OCI-LY7 (cell line): ENCODE results near the gene ZNF780B. TPM values are rescaled to one million over a fixed set of nuclear protein-coding genes. Genes with fewer than 3 reads are reported as not detected.

Source experiments
- BruUV-seq: library from RNA; stranded (reverse); fragments of 400-500 nt; replicated peaks from 2 replicates; lab custom pipeline; 2021; lab: Mats Ljungman, UMichigan
- CTCF ChIA-PET: fragments of 300-600 bp; sonication (Branson Sonifier 250); formaldehyde crosslinking; loops from one replicate; lab custom pipeline; 2022; ENCODE audit warnings: antibody characterized with exemption; ENCODE audit not compliant: unreplicated experiment; lab: Charles Lee
- POLR2A ChIA-PET: fragments of 300-600 bp; sonication (Branson Sonifier 250); formaldehyde crosslinking; loops from one replicate; lab custom pipeline; 2022; ENCODE audit warnings: antibody characterized with exemption; lab: Charles Lee
- DNase-seq: peaks from one replicate; pipeline ENCODE4 v3.0.0-alpha.2; 2015; ENCODE audit warnings: low spot score
- H2AFZ ChIP-seq: fragments of 200-600 bp; sonication (generic), shearing (Covaris generic); 2 replicates; pipeline ENCODE4 v1.6.1; 2014; ENCODE audit warnings: mild to moderate bottlenecking, antibody characterized with exemption, low read length, moderate library complexity
- H3K27ac ChIP-seq: fragments of 200-600 bp; sonication (generic); 2 replicates; pipeline ENCODE4 v1.5.1; 2014; ENCODE audit warnings: mixed run types, low read depth, mild to moderate bottlenecking, moderate library complexity, low read length, inconsistent platforms; ENCODE audit not compliant: poor library complexity, severe bottlenecking
- H3K36me3 ChIP-seq: fragments of 200-600 bp; sonication (generic); 2 replicates; pipeline ENCODE4 v1.6.1; 2014; ENCODE audit warnings: mild to moderate bottlenecking, antibody characterized with exemption, low read length, moderate library complexity, mixed read lengths; ENCODE audit not compliant: insufficient read depth
- H3K4me1 ChIP-seq: fragments of 200-600 bp; sonication (generic); 2 replicates; pipeline ENCODE4 v1.5.1; 2014; ENCODE audit warnings: mild to moderate bottlenecking, low read length; ENCODE audit not compliant: insufficient read depth, poor library complexity, severe bottlenecking
- H3K4me2 ChIP-seq: fragments of 200-600 bp; sonication (generic); 2 replicates; pipeline ENCODE4 v1.6.1; 2014; ENCODE audit warnings: mild to moderate bottlenecking, low read length
- H3K4me3 ChIP-seq: fragments of 200-600 bp; sonication (generic); 2 replicates; pipeline ENCODE4 v1.5.1; 2014; ENCODE audit warnings: mild to moderate bottlenecking, low read depth, low read length; ENCODE audit not compliant: poor library complexity, severe bottlenecking
- H3K79me2 ChIP-seq: fragments of 200-600 bp; sonication (generic); 2 replicates; pipeline ENCODE4 v1.6.1; 2016; ENCODE audit warnings: low read depth, mild to moderate bottlenecking, low read length, moderate library complexity, mixed read lengths; ENCODE audit not compliant: insufficient read depth
- H3K9me2 ChIP-seq: fragments of 200-600 bp; sonication (generic); 2 replicates; pipeline ENCODE4 v1.6.1; 2016; ENCODE audit warnings: mild to moderate bottlenecking, low read length, mixed read lengths; ENCODE audit not compliant: insufficient read depth
- H3K9me3 ChIP-seq: fragments of 200-600 bp; sonication (generic); 2 replicates; pipeline ENCODE4 v1.6.1; 2014; ENCODE audit warnings: mild to moderate bottlenecking, mixed run types, low read length, mixed read lengths
- H4K20me1 ChIP-seq: fragments of 200-600 bp; sonication (generic); 2 replicates; pipeline ENCODE4 v1.6.1; 2014; ENCODE audit warnings: mild to moderate bottlenecking, antibody characterized with exemption, low read length, moderate library complexity, mixed read lengths; ENCODE audit not compliant: insufficient read depth
- EZH2phosphoT487 ChIP-seq: fragments of 200-600 bp; sonication (generic); IDR thresholded peaks from 2 replicates; pipeline ENCODE4 v1.6.1; 2018; ENCODE audit warnings: low read depth, borderline replicate concordance, mild to moderate bottlenecking, mixed run types, antibody characterized with exemption, low read length, moderate library complexity, mixed read lengths
- intact Hi-C: fragments of 100-400 bp; cut with micrococcal nuclease; formaldehyde crosslinking; loops from one replicate; pipeline ENCODE4 v1.10.0; 2022; ENCODE audit not compliant: unreplicated experiment
- total RNA-seq, 2 experiments: library from RNA; depleted of rRNA in 1 of 2; stranded (reverse); fragments of >200 nt in 1 of 2; shearing (Covaris generic) in 1 of 2; gene quantifications; 2 replicates each; pipeline ENCODE4 v1.2.3, GENCODE V29; 2014 to 2022
- TF ChIP-seq, protein P1 (sequence below): fragments of 200-600 bp; sonication (generic); conservative IDR thresholded peaks from 2 replicates; pipeline ENCODE4 v1.5.1; 2014; ENCODE audit warnings: mild to moderate bottlenecking, antibody characterized with exemption, low read length, moderate library complexity, mixed read lengths

Gene ZNF780B
- total RNA-seq, 2 experiments from 2014 or later: 27.5 to 27.9 TPM

DNA sequence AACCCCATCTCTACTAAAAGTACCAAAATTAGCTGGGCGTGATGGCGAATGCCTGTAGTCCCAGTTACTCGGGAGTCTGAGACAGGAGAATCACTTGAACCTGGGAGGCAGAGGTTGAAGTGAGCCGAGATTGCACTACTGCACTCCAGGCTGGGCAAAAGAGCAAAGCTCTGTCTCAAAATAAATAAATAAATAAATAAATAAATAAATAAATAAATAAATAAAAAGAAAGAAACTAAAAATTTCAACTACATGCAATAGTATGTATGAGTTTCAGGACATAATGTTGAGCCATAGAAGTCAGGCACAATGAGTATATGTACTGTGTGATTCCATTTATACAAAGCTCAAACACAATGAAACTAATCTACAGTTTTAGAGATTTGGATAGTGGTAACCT, 47.6 kb upstream of the ZNF780B start:
- intact Hi-C loops: no loop called here
- DNase-seq: no peak
- Histone ChIP-seq H3K9me3 (no peaks in the 10 kb centered on the region), H3K36me3 (no peaks in the 10 kb centered on the region), H4K20me1 (no peaks in the 10 kb centered on the region), H3K4me3 (no peak overlapping the region), H3K9me2 (no peaks in the 10 kb centered on the region), H3K27ac (no peak overlapping the region), H2AFZ (no peak overlapping the region), H3K4me1 (no peaks in the 10 kb centered on the region), H3K4me2 (no peak overlapping the region), H3K79me2 (no peaks in the 10 kb centered on the region)
- no TSS peak for BruUV-seq
- POLR2A ChIA-PET: interaction anchor here (1.2 kb wide), 1 partner anchor 13 kb away, joined by 3 read pairs; the partner anchor contains the start of gene ZNF780A
- CTCF ChIA-PET: no interaction called here
- TF ChIP-seq, protein P1, sequence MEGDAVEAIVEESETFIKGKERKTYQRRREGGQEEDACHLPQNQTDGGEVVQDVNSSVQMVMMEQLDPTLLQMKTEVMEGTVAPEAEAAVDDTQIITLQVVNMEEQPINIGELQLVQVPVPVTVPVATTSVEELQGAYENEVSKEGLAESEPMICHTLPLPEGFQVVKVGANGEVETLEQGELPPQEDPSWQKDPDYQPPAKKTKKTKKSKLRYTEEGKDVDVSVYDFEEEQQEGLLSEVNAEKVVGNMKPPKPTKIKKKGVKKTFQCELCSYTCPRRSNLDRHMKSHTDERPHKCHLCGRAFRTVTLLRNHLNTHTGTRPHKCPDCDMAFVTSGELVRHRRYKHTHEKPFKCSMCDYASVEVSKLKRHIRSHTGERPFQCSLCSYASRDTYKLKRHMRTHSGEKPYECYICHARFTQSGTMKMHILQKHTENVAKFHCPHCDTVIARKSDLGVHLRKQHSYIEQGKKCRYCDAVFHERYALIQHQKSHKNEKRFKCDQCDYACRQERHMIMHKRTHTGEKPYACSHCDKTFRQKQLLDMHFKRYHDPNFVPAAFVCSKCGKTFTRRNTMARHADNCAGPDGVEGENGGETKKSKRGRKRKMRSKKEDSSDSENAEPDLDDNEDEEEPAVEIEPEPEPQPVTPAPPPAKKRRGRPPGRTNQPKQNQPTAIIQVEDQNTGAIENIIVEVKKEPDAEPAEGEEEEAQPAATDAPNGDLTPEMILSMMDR: no peak
- no peak for TF ChIP-seq EZH2phosphoT487

DNA sequence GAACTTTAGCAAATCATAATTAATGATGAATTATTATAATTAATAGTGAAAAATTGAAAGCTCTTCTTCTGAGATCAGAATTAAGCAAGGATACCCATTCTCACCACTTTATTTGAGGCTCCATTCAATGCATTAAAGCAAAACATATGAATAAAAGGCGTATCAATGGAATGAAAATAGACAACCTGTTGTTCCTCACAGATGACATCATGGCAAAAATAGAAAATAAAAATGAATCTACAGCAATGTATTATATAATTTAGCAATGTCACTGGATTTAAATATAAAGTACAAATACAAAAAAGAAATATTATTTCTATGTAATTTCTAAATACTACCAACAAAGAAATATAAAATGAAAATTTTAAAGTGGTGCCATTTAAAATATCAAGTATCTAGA, 45.8 kb upstream of the ZNF780B start:
- no peaks in the 10 kb centered on the region for H3K9me3 ChIP-seq
- H4K20me1 ChIP-seq: no peaks in the 10 kb centered on the region
- BruUV-seq: no TSS peak
- ChIA-PET POLR2A (no interaction called here), CTCF (no interaction called here)
- TF ChIP-seq EZH2phosphoT487: no peak
- TF ChIP-seq, protein P1: no peak
- no peak overlapping the region for H3K27ac ChIP-seq
- H2AFZ ChIP-seq: no peak overlapping the region
- no peak overlapping the region for H3K4me3 ChIP-seq
- no peaks in the 10 kb centered on the region for H3K36me3 ChIP-seq
- H3K79me2 ChIP-seq: no peaks in the 10 kb centered on the region
- H3K4me2 ChIP-seq: no peak overlapping the region
- no peaks in the 10 kb centered on the region for H3K9me2 ChIP-seq
- DNase-seq: no peak
- no peaks in the 10 kb centered on the region for H3K4me1 ChIP-seq
- intact Hi-C loops: no loop called here

DNA sequence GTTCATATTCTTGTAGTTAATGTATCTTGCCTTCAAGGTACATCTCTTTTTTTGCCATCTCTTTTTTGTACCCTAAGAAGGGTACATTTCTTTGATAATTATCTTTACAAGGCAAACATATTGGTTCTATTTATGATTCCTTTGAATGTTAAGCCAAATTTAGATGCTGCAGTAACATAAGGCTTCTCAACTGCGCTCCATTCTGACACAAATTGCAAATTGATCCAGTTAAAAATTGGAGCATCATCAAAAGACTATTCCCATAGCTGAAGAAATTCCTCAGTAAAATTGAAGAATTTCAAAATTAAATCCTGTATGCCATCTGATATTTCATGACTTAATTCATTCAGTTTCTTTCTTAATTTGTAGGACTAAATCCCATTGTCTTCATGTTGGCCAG, 37.4 kb upstream of the ZNF780B start:
- Histone ChIP-seq H3K27ac (no peak overlapping the region), H3K36me3 (peaks cover 4% of the 10 kb centered on the region; the same call in 1 of the 2 replicates), H3K4me2 (no peak overlapping the region), H3K4me3 (no peak overlapping the region), H3K9me2 (no peaks in the 10 kb centered on the region), H2AFZ (no peak overlapping the region), H4K20me1 (no peaks in the 10 kb centered on the region), H3K9me3 (peaks cover 7% of the 10 kb centered on the region; the same call in 1 of the 2 replicates), H3K4me1 (peaks cover 14% of the 10 kb centered on the region), H3K79me2 (peaks cover 11% of the 10 kb centered on the region; the same call in 1 of the 2 replicates)
- TF ChIP-seq, protein P1: no peak
- no peak for TF ChIP-seq EZH2phosphoT487
- DNase-seq: no peak
- intact Hi-C loops: no loop called here
- BruUV-seq: no TSS peak
- CTCF ChIA-PET: no interaction called here
- POLR2A ChIA-PET: no interaction called here
